Transverse colon (tissue), 4 donors: ENCODE measurements around the gene GOPC.

Experiments
- EP300 ChIP-seq: sonication (generic); formaldehyde crosslinking; IDR thresholded peaks from one replicate; pipeline ENCODE4 v1.6.1; 2017; ENCODE audit warnings: antibody characterized with exemption, low read depth
- POLR2A ChIP-seq: fragments of 450-650 bp; IDR thresholded peaks from one replicate; pipeline ENCODE4 v1.6.1; 2016; ENCODE audit warnings: antibody characterized with exemption, mild to moderate bottlenecking, moderate library complexity
- POLR2AphosphoS5 ChIP-seq, 3 donors: sonication (generic); formaldehyde crosslinking; IDR thresholded peaks; one replicate each; pipeline ENCODE4 v1.6.1; 2016; ENCODE audit warnings: antibody characterized with exemption in 3 of 3
- TF ChIP-seq, protein P1 (sequence below), 5 experiments: fragments of 200-600 bp in 3 of 5; fragments of 450-650 bp in 2 of 5; sonication (generic) in 3 of 5; IDR thresholded peaks; 1 replicate in 2 of 5; 2 replicates in 3 of 5; pipeline ENCODE4 v1.5.1; 2016 to 2017; ENCODE audit warnings: antibody characterized with exemption in 5 of 5, inconsistent platforms in 3 of 5, mild to moderate bottlenecking in 2 of 5, moderate library complexity in 1 of 5

DNA sequence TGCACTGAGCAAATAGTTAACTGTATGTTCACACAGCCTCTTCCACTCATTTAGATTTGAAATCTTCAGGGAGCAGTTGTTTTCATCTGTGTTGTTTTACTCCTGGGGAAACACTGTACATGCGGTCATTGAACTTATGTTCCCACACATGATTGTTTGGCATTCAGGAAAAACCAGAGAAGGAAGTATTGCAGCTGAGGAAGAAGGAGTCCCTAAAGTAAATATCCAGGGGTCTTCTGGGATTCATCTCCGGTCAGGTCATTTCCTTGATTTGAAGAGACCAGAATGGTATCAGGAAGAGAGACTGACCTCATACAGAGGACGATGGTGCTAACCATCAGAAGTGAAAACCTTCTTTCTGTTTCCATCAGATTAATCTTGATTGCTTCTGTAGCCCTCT, 67.3 kb downstream of the GOPC start:
- TF ChIP-seq POLR2AphosphoS5 (IDR thresholded peaks at IDR 0.05), result no peak
- TF ChIP-seq, protein P1, sequence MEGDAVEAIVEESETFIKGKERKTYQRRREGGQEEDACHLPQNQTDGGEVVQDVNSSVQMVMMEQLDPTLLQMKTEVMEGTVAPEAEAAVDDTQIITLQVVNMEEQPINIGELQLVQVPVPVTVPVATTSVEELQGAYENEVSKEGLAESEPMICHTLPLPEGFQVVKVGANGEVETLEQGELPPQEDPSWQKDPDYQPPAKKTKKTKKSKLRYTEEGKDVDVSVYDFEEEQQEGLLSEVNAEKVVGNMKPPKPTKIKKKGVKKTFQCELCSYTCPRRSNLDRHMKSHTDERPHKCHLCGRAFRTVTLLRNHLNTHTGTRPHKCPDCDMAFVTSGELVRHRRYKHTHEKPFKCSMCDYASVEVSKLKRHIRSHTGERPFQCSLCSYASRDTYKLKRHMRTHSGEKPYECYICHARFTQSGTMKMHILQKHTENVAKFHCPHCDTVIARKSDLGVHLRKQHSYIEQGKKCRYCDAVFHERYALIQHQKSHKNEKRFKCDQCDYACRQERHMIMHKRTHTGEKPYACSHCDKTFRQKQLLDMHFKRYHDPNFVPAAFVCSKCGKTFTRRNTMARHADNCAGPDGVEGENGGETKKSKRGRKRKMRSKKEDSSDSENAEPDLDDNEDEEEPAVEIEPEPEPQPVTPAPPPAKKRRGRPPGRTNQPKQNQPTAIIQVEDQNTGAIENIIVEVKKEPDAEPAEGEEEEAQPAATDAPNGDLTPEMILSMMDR (IDR thresholded peaks at IDR 0.05), result no peak
- no peak for TF ChIP-seq POLR2A
- no peak for TF ChIP-seq EP300
